HG02610 (cell line): ENCODE results near the gene THBS4.
"Not testable (repeated sequence)": the region's sequence is repeated elsewhere in the genome, so short reads cannot be mapped to it uniquely, and the experiment has no call there.

Experiments used
- ATAC-seq: cut with Tn5 transposase; IDR thresholded peaks from one replicate; pipeline ENCODE4 v1.9.1; 2021; ENCODE audit warnings: mild to moderate bottlenecking, moderate library complexity; ENCODE audit not compliant: unreplicated experiment

The THBS4 gene

GRCh38 chr5:80072103-80073073 is 37.2 kb downstream of the THBS4 start:
- no peak for ATAC-seq

GRCh38 chr5:80076131-80077050 is 41.2 kb downstream of the THBS4 start:
- no peak for ATAC-seq

GRCh38 chr5:80077051-80077714 is 42.0 kb downstream of the THBS4 start:
- ATAC-seq = no peak

GRCh38 chr5:80078921-80079320 is 43.8 kb downstream of the THBS4 start:
- ATAC-seq = no peak

- ATAC-seq = no peak
These were observed 47.1 kb downstream of the THBS4 start for GRCh38 chr5:80082281-80082680.

- ATAC-seq = no peak
These were observed 47.6 kb downstream of the THBS4 start for GRCh38 chr5:80082731-80083100.

GRCh38 chr5:80083101-80083890 is 48.1 kb downstream of the THBS4 start:
- no peak for ATAC-seq

DNA sequence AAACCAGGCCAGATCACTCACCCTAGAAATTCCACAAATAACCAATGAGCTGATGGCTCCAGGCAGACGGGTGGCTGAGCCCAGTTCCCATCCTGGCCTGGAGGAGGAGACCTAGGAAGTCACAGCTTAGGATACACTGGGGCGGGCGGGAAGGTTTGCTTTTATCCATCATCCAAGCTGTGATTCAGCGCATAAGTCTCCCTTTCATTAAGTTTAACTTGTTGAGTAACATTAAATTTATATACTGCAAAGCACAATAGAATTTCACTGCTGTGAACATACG is 55.7 kb downstream of the THBS4 start:
- ATAC-seq = no peak

GRCh38 chr5:80091792-80092192 is 56.6 kb downstream of the THBS4 start:
- ATAC-seq = not testable (repeated sequence)

DNA sequence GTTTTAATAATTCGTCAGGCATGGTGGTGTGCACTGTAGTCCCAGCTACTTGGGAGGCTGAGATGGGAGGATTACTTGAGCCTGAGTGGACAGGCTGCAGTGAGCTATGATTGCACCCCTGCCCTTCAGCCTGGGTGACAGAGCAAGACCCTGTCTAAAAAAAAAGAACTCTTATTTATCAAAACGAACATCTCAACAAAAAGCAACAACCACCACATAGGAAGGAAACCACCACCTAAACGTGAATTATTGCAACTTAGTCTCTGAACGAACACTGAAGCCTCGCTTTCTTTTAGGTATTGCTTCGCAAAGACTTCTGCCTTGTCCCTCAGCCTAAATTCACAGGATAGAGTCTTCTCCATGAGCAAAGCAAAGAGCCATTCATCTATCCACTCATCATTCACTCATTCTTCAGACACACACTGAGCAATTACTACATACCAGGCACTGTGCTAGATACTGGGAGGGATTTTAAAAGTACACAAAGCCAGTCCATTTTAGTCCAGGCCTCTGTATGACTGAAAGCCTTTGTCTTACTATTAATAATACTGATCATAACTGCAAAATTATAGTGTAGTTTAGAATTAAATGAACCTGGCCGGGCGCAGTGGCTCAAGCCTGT is 57.4 kb downstream of the THBS4 start:
- ATAC-seq = no peak

GRCh38 chr5:80093796-80094195 is 58.6 kb downstream of the THBS4 start:
- ATAC-seq = no peak

DNA sequence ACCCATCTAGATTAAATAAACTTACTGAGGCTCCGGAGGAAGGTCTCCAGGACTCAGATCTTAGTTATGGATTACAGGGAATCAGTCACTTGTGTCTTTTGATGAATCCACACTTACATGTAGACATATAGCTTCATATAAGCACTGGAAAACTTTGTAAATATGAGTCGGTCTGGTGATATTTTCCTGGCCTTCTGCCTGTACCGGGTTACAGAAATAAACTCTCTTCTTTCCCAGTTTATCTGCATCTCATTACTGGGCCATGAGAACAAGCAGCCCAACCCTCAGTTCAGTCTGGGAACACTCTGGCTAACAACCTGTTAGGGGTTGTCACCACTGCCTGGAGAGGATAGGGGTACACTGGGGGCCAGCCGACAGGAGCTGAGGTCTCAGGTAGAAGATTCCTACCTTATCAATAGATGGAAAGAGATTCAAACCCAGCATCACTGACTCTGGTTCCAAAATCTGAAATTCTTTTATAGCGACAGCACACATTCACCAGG is 59.1 kb downstream of the THBS4 start:
- no peak for ATAC-seq

- no peak for ATAC-seq
These were observed 62.3 kb downstream of the THBS4 start for GRCh38 chr5:80097451-80097850.

GRCh38 chr5:80101993-80102392 is 66.8 kb downstream of the THBS4 start:
- peak; percentile 85 for ATAC-seq

DNA sequence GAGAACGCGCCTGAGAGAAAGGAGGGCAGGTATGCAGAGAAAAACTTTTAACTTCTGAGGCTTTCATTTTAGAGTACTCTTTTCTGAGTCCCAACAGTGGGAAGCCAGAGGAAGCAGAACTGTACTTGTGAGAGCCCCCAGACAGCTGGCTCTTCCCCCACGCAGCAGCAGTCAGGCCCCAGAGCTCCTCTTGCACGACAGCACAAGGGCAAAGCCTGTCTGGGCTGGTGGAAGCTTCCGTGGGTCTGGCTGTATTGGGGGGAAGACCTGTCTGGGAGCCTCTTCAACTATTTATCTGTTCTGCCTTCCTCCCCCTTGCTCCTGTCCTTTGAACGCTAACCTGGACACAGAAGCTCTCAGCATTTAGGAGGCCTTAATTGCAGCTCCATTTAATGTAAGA is 68.2 kb downstream of the THBS4 start:
- ATAC-seq = no peak

GRCh38 chr5:80105698-80106439 is 70.7 kb downstream of the THBS4 start:
- no peak for ATAC-seq

DNA sequence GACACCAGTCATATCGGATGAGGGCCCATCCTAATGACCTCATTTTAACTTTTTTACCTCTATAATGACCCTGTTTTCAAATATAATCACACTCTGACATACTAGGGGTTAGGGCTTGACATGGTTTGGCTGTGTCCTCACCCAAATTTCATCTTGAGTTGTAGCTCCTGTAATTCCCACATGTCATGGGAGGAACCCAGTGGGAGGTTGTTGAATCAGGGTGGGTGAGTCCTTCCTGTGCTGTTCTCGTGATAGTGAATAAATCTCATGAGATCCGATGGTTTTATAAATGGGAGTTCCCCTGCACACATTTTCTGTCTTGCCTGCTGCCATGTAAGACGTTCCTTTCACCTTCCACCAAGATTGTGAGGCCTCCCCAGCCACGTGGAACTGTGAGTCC is 71.8 kb downstream of the THBS4 start:
- no peak for ATAC-seq

DNA sequence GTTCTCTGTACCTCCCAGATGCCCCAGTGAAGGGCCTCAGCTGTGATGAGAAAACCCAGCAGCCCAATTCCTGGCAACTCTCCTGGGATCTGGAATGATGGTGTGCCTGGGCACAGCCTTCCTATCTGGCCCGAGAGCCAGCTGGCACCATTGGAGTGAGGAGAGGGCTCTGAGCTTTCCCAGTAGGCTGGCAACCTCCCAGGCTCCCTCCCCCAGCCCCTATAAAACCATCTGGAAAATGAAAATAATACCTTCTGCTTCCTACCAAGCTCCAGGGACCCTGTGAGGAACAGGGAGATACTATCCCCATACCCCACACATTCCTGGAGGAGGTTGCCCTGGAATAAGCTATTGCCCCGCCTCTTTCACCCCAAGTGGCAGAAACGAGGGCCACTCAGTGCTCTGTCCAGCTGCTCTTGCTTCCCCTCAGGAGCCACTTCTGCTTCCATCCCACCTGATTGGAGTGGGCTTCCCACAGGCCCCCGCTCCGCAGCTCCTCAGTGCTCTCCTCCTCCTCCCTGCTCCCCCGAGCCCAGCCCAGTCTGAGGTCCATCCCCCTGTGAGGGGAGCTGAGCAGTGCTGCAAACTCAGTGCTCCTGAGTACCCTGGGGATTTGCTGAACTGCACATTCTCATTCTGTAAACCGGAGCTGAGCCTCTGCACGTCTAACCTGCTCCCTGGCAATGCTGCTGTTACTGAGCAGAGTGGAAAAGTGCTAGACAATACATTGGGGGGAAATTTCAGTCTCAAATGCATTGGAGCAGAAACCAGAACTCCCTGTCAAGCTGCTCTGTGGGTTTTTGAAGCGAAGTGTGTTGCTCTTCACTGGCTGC is 74.7 kb downstream of the THBS4 start:
- ATAC-seq = peak; percentile 57
